Measurements from ENCODE around the gene ZFPM1. TPM values are rescaled to one million over a fixed set of nuclear protein-coding genes. Genes with fewer than 3 reads are reported as not detected.
A peak's percentile ranks its signal among the peaks of the same experiment; 100 is the strongest.

Gene ZFPM1
- total and polyA plus RNA-seq, 8 donors = 3.6 to 22.5 (median 19.3) TPM

DNA sequence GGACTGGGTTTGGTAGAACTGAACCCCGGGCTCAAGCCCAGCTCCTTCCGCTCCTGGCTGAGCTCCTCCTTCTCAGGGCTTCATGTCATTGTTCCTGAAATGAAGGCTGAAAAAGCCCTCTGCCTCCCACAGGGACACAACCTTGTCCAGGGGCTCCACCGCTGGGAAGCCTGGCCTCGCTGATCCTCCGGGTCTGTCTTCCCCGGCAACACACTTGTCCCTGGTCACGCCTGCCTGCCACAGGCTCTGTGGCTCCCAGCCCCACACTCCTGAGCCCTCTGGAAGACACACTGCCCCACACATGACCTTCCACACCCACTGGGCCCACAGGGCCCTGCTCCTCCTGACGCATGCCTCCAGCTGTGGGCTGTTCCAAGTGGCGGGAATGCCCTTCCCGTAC, 99.1 kb downstream of the ZFPM1 start:
- Histone ChIP-seq H3K36me3 (no peaks in the 10 kb centered on the region), H3K27me3 (no peaks in the 10 kb centered on the region)

DNA sequence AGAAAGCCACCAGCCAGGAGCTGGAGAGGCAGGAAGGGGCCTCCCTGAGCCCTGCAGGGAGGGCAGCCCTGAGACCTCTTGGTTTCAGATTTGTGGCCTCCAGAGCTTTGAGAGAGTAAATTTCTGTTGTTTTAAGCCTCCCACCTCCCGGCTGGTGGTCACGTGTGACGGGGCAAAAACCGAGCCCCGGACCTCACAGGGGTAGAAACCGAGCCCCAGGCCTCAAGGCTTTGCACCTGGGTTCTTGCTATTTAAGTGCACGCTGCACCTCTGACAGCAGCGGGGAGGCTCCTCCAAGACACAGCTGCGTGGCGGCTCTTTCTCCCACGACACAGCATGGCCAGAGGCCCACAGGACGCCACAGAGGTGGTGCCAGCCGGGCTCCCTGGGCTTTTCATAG, 99.7 kb downstream of the ZFPM1 start:
- TF ChIP-seq, protein P1, sequence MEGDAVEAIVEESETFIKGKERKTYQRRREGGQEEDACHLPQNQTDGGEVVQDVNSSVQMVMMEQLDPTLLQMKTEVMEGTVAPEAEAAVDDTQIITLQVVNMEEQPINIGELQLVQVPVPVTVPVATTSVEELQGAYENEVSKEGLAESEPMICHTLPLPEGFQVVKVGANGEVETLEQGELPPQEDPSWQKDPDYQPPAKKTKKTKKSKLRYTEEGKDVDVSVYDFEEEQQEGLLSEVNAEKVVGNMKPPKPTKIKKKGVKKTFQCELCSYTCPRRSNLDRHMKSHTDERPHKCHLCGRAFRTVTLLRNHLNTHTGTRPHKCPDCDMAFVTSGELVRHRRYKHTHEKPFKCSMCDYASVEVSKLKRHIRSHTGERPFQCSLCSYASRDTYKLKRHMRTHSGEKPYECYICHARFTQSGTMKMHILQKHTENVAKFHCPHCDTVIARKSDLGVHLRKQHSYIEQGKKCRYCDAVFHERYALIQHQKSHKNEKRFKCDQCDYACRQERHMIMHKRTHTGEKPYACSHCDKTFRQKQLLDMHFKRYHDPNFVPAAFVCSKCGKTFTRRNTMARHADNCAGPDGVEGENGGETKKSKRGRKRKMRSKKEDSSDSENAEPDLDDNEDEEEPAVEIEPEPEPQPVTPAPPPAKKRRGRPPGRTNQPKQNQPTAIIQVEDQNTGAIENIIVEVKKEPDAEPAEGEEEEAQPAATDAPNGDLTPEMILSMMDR (IDR thresholded peaks at IDR 0.05) = no peak
- WGBS, 2 donors = 57 to 65% methylated on average over 13 of the region's 13 CpGs
- no peak overlapping the region for H3K27ac ChIP-seq
- no peaks in the 10 kb centered on the region for H3K36me3 ChIP-seq
- FAIRE-seq (no peak), ATAC-seq (peak in 2 of 4 donors; percentile 60 to 85), DNase-seq (peak in 2 of 6 donors; percentile 74 to 85)
- no peaks in the 10 kb centered on the region for H3K27me3 ChIP-seq
- no peak overlapping the region for H3K4me3 ChIP-seq
- no peaks in the 10 kb centered on the region for H3K4me1 ChIP-seq
- intact Hi-C loops (cut with DNase I) = no loop called here
- H3K9me3 ChIP-seq = no peaks in the 10 kb centered on the region

More for the DNA sequence above, 99.1 kb downstream of the ZFPM1 start:
- Histone ChIP-seq H3K4me3 (no peak overlapping the region), H3K9me3 (no peaks in the 10 kb centered on the region), H3K4me1 (no peaks in the 10 kb centered on the region), H3K27ac (no peak overlapping the region)
- TF ChIP-seq, protein P1 (IDR thresholded peaks at IDR 0.05) = no peak
- intact Hi-C loops (cut with DNase I) = no loop called here
- FAIRE-seq (no peak), ATAC-seq (no peak), DNase-seq (no peak)
- WGBS, 2 donors = 90 to 93% methylated on average over 10 of the region's 10 CpGs

GRCh38 chr16:88553739-88554138, 100.7 kb downstream of the ZFPM1 start:
- intact Hi-C loops (cut with DNase I) = no loop called here
- ATAC-seq (no peak), DNase-seq (no peak), FAIRE-seq (no peak)
- H3K4me3 ChIP-seq = no peak overlapping the region
- no peak overlapping the region for H3K27ac ChIP-seq
- WGBS, 2 donors = 85 to 89% methylated on average over 16 of the region's 16 CpGs
- no peaks in the 10 kb centered on the region for H3K27me3 ChIP-seq
- TF ChIP-seq, protein P1 (IDR thresholded peaks at IDR 0.05) = no peak
- no peaks in the 10 kb centered on the region for H3K9me3 ChIP-seq
- no peaks in the 10 kb centered on the region for H3K36me3 ChIP-seq
- H3K4me1 ChIP-seq = peaks cover 0 to under 1% (median 0%) of the 10 kb centered on the region in 3 donors

GRCh38 chr16:88554711-88555264, 101.7 kb downstream of the ZFPM1 start:
- intact Hi-C loops (cut with DNase I) = no loop called here
- 79 to 87% methylated on average over 14 to 15 of the region's 15 CpGs for WGBS, 2 donors
- H3K4me1 ChIP-seq = peaks cover 0 to 6% (median 0%) of the 10 kb centered on the region in 3 donors
- no peak overlapping the region for H3K27ac ChIP-seq
- H3K4me3 ChIP-seq = no peak overlapping the region
- no peak for FAIRE-seq
- no peaks in the 10 kb centered on the region for H3K36me3 ChIP-seq
- TF ChIP-seq, protein P1 (IDR thresholded peaks at IDR 0.05) = no peak
- H3K9me3 ChIP-seq = no peaks in the 10 kb centered on the region
- no peak for DNase-seq
- ATAC-seq = no peak
- no peaks in the 10 kb centered on the region for H3K27me3 ChIP-seq

- Histone ChIP-seq H3K27ac (no peak overlapping the region), H3K9me3 (no peaks in the 10 kb centered on the region), H3K4me3 (no peak overlapping the region), H3K36me3 (no peaks in the 10 kb centered on the region), H3K4me1 (peaks cover 0 to 6% (median 0%) of the 10 kb centered on the region in 3 donors), H3K27me3 (no peaks in the 10 kb centered on the region)
- 81 to 88% methylated on average over 13 to 15 of the region's 15 CpGs for WGBS, 2 donors
- ATAC-seq = no peak
- no peak for DNase-seq
- TF ChIP-seq, protein P1 (IDR thresholded peaks at IDR 0.05) = no peak
- FAIRE-seq = no peak
- intact Hi-C loops (cut with DNase I) = no loop called here
Measured at GRCh38 chr16:88556294-88556988, 103.4 kb downstream of the ZFPM1 start.
